OCI-LY1 (cell line): Measurements from ENCODE around the gene DCLK1.

Experiments
- H2AFZ ChIP-seq: fragments of 200-600 bp; sonication (generic), shearing (Covaris generic); 2 replicates; pipeline ENCODE4 v1.6.0; 2014; ENCODE audit warnings: antibody characterized with exemption, mild to moderate bottlenecking, low read length
- H3F3A ChIP-seq: fragments of 200-600 bp; sonication (generic), shearing (Covaris generic); 2 replicates; pipeline ENCODE4 v1.6.0; 2014; ENCODE audit warnings: mild to moderate bottlenecking, antibody characterized with exemption, low read length, moderate library complexity; ENCODE audit not compliant: insufficient read depth
- H3K27ac ChIP-seq: fragments of 200-600 bp; sonication (generic); 2 replicates; pipeline ENCODE4 v1.5.1; 2014; ENCODE audit warnings: low read length, mixed run types, mild to moderate bottlenecking, low read depth; ENCODE audit not compliant: poor library complexity, severe bottlenecking
- H3K27me3 ChIP-seq: fragments of 200-600 bp; sonication (generic); 2 replicates; pipeline ENCODE4 v1.6.0; 2014; ENCODE audit warnings: antibody characterized with exemption, mild to moderate bottlenecking, low read length, moderate library complexity; ENCODE audit not compliant: insufficient read depth
- H3K36me3 ChIP-seq: fragments of 200-600 bp; sonication (generic); 2 replicates; pipeline ENCODE4 v1.6.1; 2014; ENCODE audit warnings: mild to moderate bottlenecking, antibody characterized with exemption, low read length, moderate library complexity, mixed read lengths; ENCODE audit not compliant: insufficient read depth
- H3K4me1 ChIP-seq: fragments of 200-600 bp; sonication (generic); 2 replicates; pipeline ENCODE4 v1.5.1; 2014; ENCODE audit warnings: mild to moderate bottlenecking, low read length, moderate library complexity; ENCODE audit not compliant: insufficient read depth, severe bottlenecking
- H3K4me2 ChIP-seq: fragments of 200-600 bp; sonication (generic), shearing (Covaris generic); 2 replicates; pipeline ENCODE4 v1.6.1; 2014; ENCODE audit warnings: low read length
- H3K4me3 ChIP-seq: fragments of 200-600 bp; sonication (generic); 2 replicates; pipeline ENCODE4 v1.5.1; 2014; ENCODE audit warnings: low read length, low read depth, mild to moderate bottlenecking, mixed read lengths; ENCODE audit not compliant: poor library complexity, severe bottlenecking
- H3K79me2 ChIP-seq: fragments of 200-600 bp; shearing (Covaris generic); 2 replicates; pipeline ENCODE4 v1.6.1; 2016; ENCODE audit warnings: mixed run types, low read length, mixed read lengths; ENCODE audit not compliant: insufficient read depth
- H3K9ac ChIP-seq: fragments of 200-600 bp; sonication (generic), shearing (Covaris generic); 2 replicates; pipeline ENCODE4 v1.6.1; 2014; ENCODE audit warnings: mild to moderate bottlenecking, low read length, mixed read lengths
- H3K9me2 ChIP-seq: fragments of 200-600 bp; sonication (generic), shearing (Covaris generic); 2 replicates; pipeline ENCODE4 v1.6.1; 2014; ENCODE audit warnings: low read depth, mild to moderate bottlenecking, low read length, mixed read lengths
- H3K9me3 ChIP-seq: fragments of 200-600 bp; shearing (Covaris generic); 2 replicates; pipeline ENCODE4 v1.6.1; 2014; ENCODE audit warnings: low read length, mixed read lengths
- H4K20me1 ChIP-seq: fragments of 200-600 bp; sonication (generic), shearing (Covaris generic); 2 replicates; pipeline ENCODE4 v1.6.0; 2016; ENCODE audit warnings: mild to moderate bottlenecking, low read length; ENCODE audit not compliant: insufficient read depth
- CTCF ChIP-seq: fragments of 200-600 bp; sonication (generic), shearing (Covaris generic); IDR thresholded peaks from 2 replicates; pipeline ENCODE4 v1.5.1; 2017; ENCODE audit warnings: mild to moderate bottlenecking, antibody characterized with exemption, low read length, moderate library complexity, mixed read lengths
- EZH2 ChIP-seq: fragments of 200-600 bp; sonication (generic), shearing (Covaris generic); IDR thresholded peaks from 2 replicates; pipeline ENCODE4 v1.8.0; 2017; ENCODE audit warnings: borderline replicate concordance, mixed run types, mild to moderate bottlenecking, antibody characterized with exemption, low read length, moderate library complexity, mixed read lengths

The DCLK1 gene

GRCh38 chr13:36096461-36097416, 34.4 kb downstream of the DCLK1 start:
- Histone ChIP-seq H2AFZ (no peak overlapping the region), H3K36me3 (no peaks in the 10 kb centered on the region), H4K20me1 (no peaks in the 10 kb centered on the region), H3K9me3 (no peaks in the 10 kb centered on the region), H3F3A (no peaks in the 10 kb centered on the region), H3K9me2 (no peaks in the 10 kb centered on the region), H3K27me3 (no peaks in the 10 kb centered on the region), H3K79me2 (no peaks in the 10 kb centered on the region), H3K4me1 (no peaks in the 10 kb centered on the region), H3K4me3 (no peak overlapping the region), H3K4me2 (no peak overlapping the region), H3K9ac (no peak overlapping the region), H3K27ac (no peak overlapping the region)
- TF ChIP-seq CTCF (no peak), EZH2 (no peak)

DNA sequence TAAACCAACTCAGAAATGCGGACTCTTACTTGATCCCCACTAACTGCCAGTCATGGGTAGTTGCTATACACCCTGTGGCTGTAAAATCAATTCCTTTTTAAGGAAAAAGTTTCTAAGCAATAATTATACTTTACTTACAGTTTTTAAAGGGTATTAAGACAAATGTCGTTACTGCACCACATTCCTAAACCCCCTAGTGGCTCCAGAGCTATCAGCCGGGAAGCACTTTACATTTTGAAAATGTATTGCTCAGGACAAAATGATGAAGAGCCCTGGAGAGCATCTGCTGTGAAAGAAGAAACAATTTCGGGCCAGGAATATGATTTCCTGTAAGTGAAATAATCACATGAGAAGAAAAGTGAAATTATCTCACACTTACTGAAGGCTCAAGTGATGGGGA, 36.7 kb downstream of the DCLK1 start:
- H3K9me3 ChIP-seq = no peaks in the 10 kb centered on the region

GRCh38 chr13:36090592-36090991, 40.6 kb downstream of the DCLK1 start:
- no peaks in the 10 kb centered on the region for H3K4me1 ChIP-seq
- no peaks in the 10 kb centered on the region for H3K79me2 ChIP-seq
- no peaks in the 10 kb centered on the region for H3K9me3 ChIP-seq
- H2AFZ ChIP-seq = no peak overlapping the region
- no peak for TF ChIP-seq EZH2
- TF ChIP-seq CTCF = no peak
- H3K9me2 ChIP-seq = no peaks in the 10 kb centered on the region
- H3K36me3 ChIP-seq = no peaks in the 10 kb centered on the region
- no peak overlapping the region for H3K4me2 ChIP-seq
- no peak overlapping the region for H3K9ac ChIP-seq
- no peak overlapping the region for H3K27ac ChIP-seq
- H3F3A ChIP-seq = no peaks in the 10 kb centered on the region
- H3K4me3 ChIP-seq = no peak overlapping the region
- no peaks in the 10 kb centered on the region for H3K27me3 ChIP-seq
- no peaks in the 10 kb centered on the region for H4K20me1 ChIP-seq

More for the DNA sequence above, 36.7 kb downstream of the DCLK1 start:
- Histone ChIP-seq H3K27me3 (no peaks in the 10 kb centered on the region), H3K9me2 (no peaks in the 10 kb centered on the region), H3F3A (no peaks in the 10 kb centered on the region), H3K79me2 (no peaks in the 10 kb centered on the region), H3K4me3 (no peak overlapping the region), H2AFZ (no peak overlapping the region), H3K36me3 (no peaks in the 10 kb centered on the region), H3K4me1 (no peaks in the 10 kb centered on the region), H4K20me1 (no peaks in the 10 kb centered on the region), H3K9ac (no peak overlapping the region), H3K4me2 (no peak overlapping the region), H3K27ac (no peak overlapping the region)
- no peak for TF ChIP-seq EZH2
- no peak for TF ChIP-seq CTCF
